Fibroblast of skin of right quadriceps (primary cell): ENCODE data around the gene HNRNPA2B1.

Experiments
- DNase-seq: peaks from one replicate; pipeline ENCODE4 v3.0.0-alpha.2; 2013

The HNRNPA2B1 gene

GRCh38 chr7:26141077-26141476 is 59.5 kb downstream of the HNRNPA2B1 start:
- DNase-seq: no peak

GRCh38 chr7:26140380-26140779 is 60.2 kb downstream of the HNRNPA2B1 start:
- no peak for DNase-seq
